Fibroblast of the conjunctiva (primary cell): ENCODE data around the gene STARD3NL.
A peak's percentile ranks its signal among the peaks of the same experiment; 100 is the strongest.
"Not testable (repeated sequence)": the region's sequence is repeated elsewhere in the genome, so short reads cannot be mapped to it uniquely, and the experiment has no call there.

Experiments used
- DNase-seq: peaks from one replicate; pipeline ENCODE4 v3.0.0-alpha.2; 2010; ENCODE audit warnings: low read depth

STARD3NL gene

GRCh38 chr7:38178004-38178694 is at the start of gene STARD3NL:
Gene STARD3NL (plus strand): TSS chr7:38178245. CDS start chr7:38207505, 29,260 bp downstream.
- peak; percentile 100 for DNase-seq

GRCh38 chr7:38129162-38129561 is 48.9 kb upstream of the STARD3NL start:
- no peak for DNase-seq

GRCh38 chr7:38129579-38129978 is 48.5 kb upstream of the STARD3NL start:
- no peak for DNase-seq

- DNase-seq, result no peak
Measured at GRCh38 chr7:38138171-38138570, 39.9 kb upstream of the STARD3NL start.

GRCh38 chr7:38141187-38141586 is 36.9 kb upstream of the STARD3NL start:
- DNase-seq, result no peak

- DNase-seq, result no peak
Measured at GRCh38 chr7:38142736-38143135, 35.3 kb upstream of the STARD3NL start.

GRCh38 chr7:38147005-38147404 is 31.0 kb upstream of the STARD3NL start:
- no peak for DNase-seq

- DNase-seq, result no peak
Measured at GRCh38 chr7:38151556-38151955, 26.5 kb upstream of the STARD3NL start.

GRCh38 chr7:38153515-38153914 is 24.5 kb upstream of the STARD3NL start:
- no peak for DNase-seq

- DNase-seq, result no peak
Measured at GRCh38 chr7:38154278-38154677, 23.8 kb upstream of the STARD3NL start.

GRCh38 chr7:38160003-38160571 is 18.0 kb upstream of the STARD3NL start:
- DNase-seq, result no peak

- no peak for DNase-seq
Measured at GRCh38 chr7:38162036-38162435, 16.0 kb upstream of the STARD3NL start.

GRCh38 chr7:38163671-38164070 is 14.4 kb upstream of the STARD3NL start:
- no peak for DNase-seq

- DNase-seq, result no peak
Measured at GRCh38 chr7:38168890-38169570, 9.0 kb upstream of the STARD3NL start.

- peak; percentile 84 for DNase-seq
Measured at GRCh38 chr7:38169847-38170246, 8.2 kb upstream of the STARD3NL start.

- no peak for DNase-seq
Measured at GRCh38 chr7:38171623-38172391, 6.2 kb upstream of the STARD3NL start.

GRCh38 chr7:38175547-38175946 is 2.5 kb upstream of the STARD3NL start:
- DNase-seq, result not testable (repeated sequence)

GRCh38 chr7:38177621-38178003 is 433 bp upstream of the STARD3NL start:
- DNase-seq, result no peak

GRCh38 chr7:38178695-38179344 is 775 bp downstream of the STARD3NL start:
- DNase-seq, result no peak

GRCh38 chr7:38179776-38180226 is 1.8 kb downstream of the STARD3NL start:
- no peak for DNase-seq

GRCh38 chr7:38181111-38181510 is 3.1 kb downstream of the STARD3NL start:
- DNase-seq, result no peak

- no peak for DNase-seq
Measured at GRCh38 chr7:38182450-38182849, 4.4 kb downstream of the STARD3NL start.
